ENCODE results near the gene ADAMTSL3. TPM values are rescaled to one million over a fixed set of nuclear protein-coding genes. Genes with fewer than 3 reads are reported as not detected.

The ADAMTSL3 gene
- total and polyA plus RNA-seq, 2 donors (not counting 1 experiment from before 2014, with no cell fraction given) = 0.14 to 0.17 TPM

DNA sequence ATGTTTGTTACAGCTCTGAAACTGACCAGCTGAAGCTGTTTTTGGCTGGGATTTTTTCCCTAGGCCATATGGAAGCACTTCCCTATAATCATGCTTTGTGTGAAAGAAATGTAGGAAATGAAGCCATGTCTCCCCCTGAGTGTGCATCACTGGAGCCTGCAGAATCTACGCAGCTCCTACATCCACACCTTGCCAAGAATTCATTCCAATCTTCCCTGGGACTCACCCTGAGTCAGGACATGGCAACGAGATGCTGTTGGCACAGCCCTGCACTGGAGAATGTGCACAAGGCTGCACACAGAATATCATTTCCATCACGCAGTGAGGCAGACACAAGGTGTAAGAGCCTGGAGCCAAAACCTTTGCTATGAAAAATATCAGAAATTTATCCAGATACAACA is 189.5 kb downstream of the ADAMTSL3 start:
- Histone ChIP-seq H3K36me3 (ENCODE audit: control insufficient read depth, insufficient read depth, low read length) (no peaks in the 10 kb centered on the region), H3K4me2 (ENCODE audit: extremely low read depth, insufficient read depth, low read length) (peak overlapping the region; percentile 32), H3K79me2 (ENCODE audit: control insufficient read depth, insufficient read depth, low read length) (no peaks in the 10 kb centered on the region), H3K9ac (ENCODE audit: insufficient read depth, low read length) (no peak overlapping the region), H2AFZ (ENCODE audit: low read length) (no peak overlapping the region), H4K20me1 (ENCODE audit: control insufficient read depth, extremely low read depth, insufficient read depth, low read length) (no peaks in the 10 kb centered on the region), H3K9me3 (ENCODE audit: control insufficient read depth, insufficient read depth, low read depth, low read length) (no peaks in the 10 kb centered on the region), H3K27ac (ENCODE audit: insufficient read depth, low read length) (peak overlapping the region; percentile 41), H3K27me3 (ENCODE audit: control insufficient read depth, insufficient read depth, low read length) (no peaks in the 10 kb centered on the region), H3K4me1 (ENCODE audit: control insufficient read depth, extremely low read depth, insufficient read depth, low read length) (peaks cover 23% of the 10 kb centered on the region), H3K4me3 (replicated peaks in 1 of 4; ENCODE audit: control extremely low read depth in 1 of 4, insufficient read depth in 1 of 4, low read depth in 3 of 4, low read length in 4 of 4) (no peak overlapping the region)
- TF ChIP-seq EZH2 (IDR thresholded peaks at IDR 0.05; ENCODE audit: low read length, missing control alignments) = no peak
- TF ChIP-seq, protein P1, sequence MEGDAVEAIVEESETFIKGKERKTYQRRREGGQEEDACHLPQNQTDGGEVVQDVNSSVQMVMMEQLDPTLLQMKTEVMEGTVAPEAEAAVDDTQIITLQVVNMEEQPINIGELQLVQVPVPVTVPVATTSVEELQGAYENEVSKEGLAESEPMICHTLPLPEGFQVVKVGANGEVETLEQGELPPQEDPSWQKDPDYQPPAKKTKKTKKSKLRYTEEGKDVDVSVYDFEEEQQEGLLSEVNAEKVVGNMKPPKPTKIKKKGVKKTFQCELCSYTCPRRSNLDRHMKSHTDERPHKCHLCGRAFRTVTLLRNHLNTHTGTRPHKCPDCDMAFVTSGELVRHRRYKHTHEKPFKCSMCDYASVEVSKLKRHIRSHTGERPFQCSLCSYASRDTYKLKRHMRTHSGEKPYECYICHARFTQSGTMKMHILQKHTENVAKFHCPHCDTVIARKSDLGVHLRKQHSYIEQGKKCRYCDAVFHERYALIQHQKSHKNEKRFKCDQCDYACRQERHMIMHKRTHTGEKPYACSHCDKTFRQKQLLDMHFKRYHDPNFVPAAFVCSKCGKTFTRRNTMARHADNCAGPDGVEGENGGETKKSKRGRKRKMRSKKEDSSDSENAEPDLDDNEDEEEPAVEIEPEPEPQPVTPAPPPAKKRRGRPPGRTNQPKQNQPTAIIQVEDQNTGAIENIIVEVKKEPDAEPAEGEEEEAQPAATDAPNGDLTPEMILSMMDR (conservative IDR thresholded peaks at IDR 0.05 in 1 of 2, IDR thresholded peaks at IDR 0.05 in 1 of 2; ENCODE audit: low read depth in 1 of 2, low read length in 2 of 2) = no peak
- DNase-seq (ENCODE audit: low read depth in 2 of 2) = peak; percentile 49 to 89

GRCh38 chr15:83844742-83845141 is 190.8 kb downstream of the ADAMTSL3 start:
- Histone ChIP-seq H3K79me2 (ENCODE audit: control insufficient read depth, insufficient read depth, low read length) (no peaks in the 10 kb centered on the region), H4K20me1 (ENCODE audit: control insufficient read depth, extremely low read depth, insufficient read depth, low read length) (no peaks in the 10 kb centered on the region), H3K4me3 (replicated peaks in 1 of 4; ENCODE audit: control extremely low read depth in 1 of 4, insufficient read depth in 1 of 4, low read depth in 3 of 4, low read length in 4 of 4) (no peak overlapping the region), H3K9ac (ENCODE audit: insufficient read depth, low read length) (no peak overlapping the region), H3K36me3 (ENCODE audit: control insufficient read depth, insufficient read depth, low read length) (no peaks in the 10 kb centered on the region), H2AFZ (ENCODE audit: low read length) (no peak overlapping the region), H3K4me2 (ENCODE audit: extremely low read depth, insufficient read depth, low read length) (no peak overlapping the region), H3K27ac (ENCODE audit: insufficient read depth, low read length) (peak overlapping the region; percentile 66), H3K27me3 (ENCODE audit: control insufficient read depth, insufficient read depth, low read length) (no peaks in the 10 kb centered on the region), H3K9me3 (ENCODE audit: control insufficient read depth, insufficient read depth, low read depth, low read length) (no peaks in the 10 kb centered on the region), H3K4me1 (ENCODE audit: control insufficient read depth, extremely low read depth, insufficient read depth, low read length) (peaks cover 26% of the 10 kb centered on the region)
- no peak for TF ChIP-seq EZH2 (IDR thresholded peaks at IDR 0.05; ENCODE audit: low read length, missing control alignments)
- TF ChIP-seq, protein P1 (conservative IDR thresholded peaks at IDR 0.05 in 1 of 2, IDR thresholded peaks at IDR 0.05 in 1 of 2; ENCODE audit: low read depth in 1 of 2, low read length in 2 of 2) = no peak
- DNase-seq (ENCODE audit: low read depth in 2 of 2) = peak in 1 of 2 donors; percentile 41

- H3K36me3 ChIP-seq (ENCODE audit: control insufficient read depth, insufficient read depth, low read length) = no peaks in the 10 kb centered on the region
- H3K4me2 ChIP-seq (ENCODE audit: extremely low read depth, insufficient read depth, low read length) = no peak overlapping the region
- peaks cover 28% of the 10 kb centered on the region for H3K4me1 ChIP-seq (ENCODE audit: control insufficient read depth, extremely low read depth, insufficient read depth, low read length)
- H2AFZ ChIP-seq (ENCODE audit: low read length) = no peak overlapping the region
- TF ChIP-seq, protein P1 (conservative IDR thresholded peaks at IDR 0.05 in 1 of 2, IDR thresholded peaks at IDR 0.05 in 1 of 2; ENCODE audit: low read depth in 1 of 2, low read length in 2 of 2) = no peak
- no peak overlapping the region for H3K9ac ChIP-seq (ENCODE audit: insufficient read depth, low read length)
- no peak overlapping the region for H3K4me3 ChIP-seq (replicated peaks in 1 of 4; ENCODE audit: control extremely low read depth in 1 of 4, insufficient read depth in 1 of 4, low read depth in 3 of 4, low read length in 4 of 4)
- peak; percentile 83 to 99 for DNase-seq (ENCODE audit: low read depth in 2 of 2)
- H4K20me1 ChIP-seq (ENCODE audit: control insufficient read depth, extremely low read depth, insufficient read depth, low read length) = no peaks in the 10 kb centered on the region
- no peaks in the 10 kb centered on the region for H3K79me2 ChIP-seq (ENCODE audit: control insufficient read depth, insufficient read depth, low read length)
- H3K9me3 ChIP-seq (ENCODE audit: control insufficient read depth, insufficient read depth, low read depth, low read length) = no peaks in the 10 kb centered on the region
- H3K27ac ChIP-seq (ENCODE audit: insufficient read depth, low read length) = peak overlapping the region; percentile 66
- H3K27me3 ChIP-seq (ENCODE audit: control insufficient read depth, insufficient read depth, low read length) = no peaks in the 10 kb centered on the region
These were observed 191.3 kb downstream of the ADAMTSL3 start for GRCh38 chr15:83845230-83845629.
